Stimulated activated naive CD8-positive, alpha-beta T cell treated with anti-CD3 and anti-CD28 coated beads, Interleukin-15, amount 100 ng/mL, for 72 hours (primary cell): ENCODE data around the gene WBP1.
"Not testable (repeated sequence)": the region's sequence is repeated elsewhere in the genome, so short reads cannot be mapped to it uniquely, and the experiment has no call there.

ENCODE experiments used
- ATAC-seq: fragments of 150-1000 bp; cut with Tn5 transposase; 2 replicates; pipeline ENCODE4 v1.10.0; 2021; ENCODE audit warnings: mild to moderate bottlenecking, moderate library complexity
- DNase-seq, 2 donors: peaks; one replicate each; pipeline ENCODE4 v3.0.0; 2021 to 2022
- H3K27ac Mint-ChIP-seq, 2 donors: one replicate each; pipeline ENCODE4 v1.8.0; 2022; ENCODE audit warnings: mild to moderate bottlenecking in 2 of 2, mixed read lengths in 2 of 2, moderate library complexity in 2 of 2
- H3K27me3 Mint-ChIP-seq: one replicate; pipeline ENCODE4 v1.8.0; 2022; ENCODE audit warnings: mixed read lengths
- H3K4me1 Mint-ChIP-seq: one replicate; pipeline ENCODE4 v1.8.0; 2022; ENCODE audit warnings: mild to moderate bottlenecking, mixed read lengths
- H3K4me3 Mint-ChIP-seq, 2 donors: one replicate each; pipeline ENCODE4 v1.8.0; 2022; ENCODE audit warnings: mild to moderate bottlenecking in 2 of 2, mixed read lengths in 2 of 2, moderate library complexity in 1 of 2
- H3K9me3 Mint-ChIP-seq, 2 donors: one replicate each; pipeline ENCODE4 v1.8.0; 2022; ENCODE audit warnings: mixed read lengths in 2 of 2

The WBP1 gene

GRCh38 chr2:74458938-74459363, 713 bp downstream of the WBP1 start:
- H3K27ac Mint-ChIP-seq: peak overlapping the region; percentile 99
- no peaks in the 10 kb centered on the region for H3K9me3 Mint-ChIP-seq
- DNase-seq: no peak
- H3K4me1 Mint-ChIP-seq: peaks cover 72% of the 10 kb centered on the region
- no peak for ATAC-seq
- H3K27me3 Mint-ChIP-seq: no peaks in the 10 kb centered on the region
- H3K4me3 Mint-ChIP-seq: peak overlapping the region; percentile 89 to 99

DNA sequence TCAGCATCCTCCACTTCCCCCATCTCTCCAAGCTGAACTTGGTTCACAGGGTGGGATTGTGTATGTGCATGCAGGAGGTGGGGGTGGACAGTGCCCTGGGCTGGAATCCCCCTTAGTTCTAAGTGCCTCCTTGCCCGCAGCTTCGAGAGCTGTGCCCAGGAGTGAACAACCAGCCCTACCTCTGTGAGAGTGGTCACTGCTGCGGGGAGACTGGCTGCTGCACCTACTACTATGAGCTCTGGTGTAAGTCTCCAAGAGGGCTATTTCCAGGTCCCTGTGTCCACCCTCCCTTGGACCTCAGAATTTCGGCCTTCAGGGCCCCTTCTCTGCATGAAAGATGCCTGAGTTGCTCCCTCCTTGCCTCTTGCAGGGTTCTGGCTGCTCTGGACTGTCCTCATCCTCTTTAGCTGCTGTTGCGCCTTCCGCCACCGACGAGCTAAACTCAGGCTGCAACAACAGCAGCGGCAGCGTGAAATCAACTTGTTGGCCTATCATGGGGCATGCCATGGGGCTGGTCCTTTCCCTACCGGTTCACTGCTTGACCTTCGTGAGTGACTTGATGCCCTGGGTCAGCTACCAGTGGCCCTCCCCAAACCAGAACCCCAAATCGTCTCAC, 1.4 kb downstream of the WBP1 start:
- not testable (repeated sequence) for ATAC-seq, H3K9me3 Mint-ChIP-seq, DNase-seq, H3K27me3 Mint-ChIP-seq
- Mint-ChIP-seq H3K27ac (peak overlapping the region; percentile 36 to 88), H3K4me3 (peak overlapping the region; percentile 89 to 99), H3K4me1 (peaks cover 73% of the 10 kb centered on the region)

- peaks cover 67% of the 10 kb centered on the region for H3K4me1 Mint-ChIP-seq
- DNase-seq, H3K27me3 Mint-ChIP-seq, H3K9me3 Mint-ChIP-seq, ATAC-seq: not testable (repeated sequence)
- peak overlapping the region; percentile 89 to 99 for H3K4me3 Mint-ChIP-seq
- peak overlapping the region in 1 of 2 donors; percentile 51 for H3K27ac Mint-ChIP-seq
Observed at GRCh38 chr2:74460187-74460586, 1.9 kb downstream of the WBP1 start.

- Mint-ChIP-seq H3K4me1 (peaks cover 65% of the 10 kb centered on the region), H3K4me3 (no peak overlapping the region), H3K27ac (peak overlapping the region in 1 of 2 donors; percentile 55), H3K27me3 (no peaks in the 10 kb centered on the region), H3K9me3 (no peaks in the 10 kb centered on the region)
- no peak for ATAC-seq
- no peak for DNase-seq
Observed at GRCh38 chr2:74461187-74462053, 3.2 kb downstream of the WBP1 start.

DNA sequence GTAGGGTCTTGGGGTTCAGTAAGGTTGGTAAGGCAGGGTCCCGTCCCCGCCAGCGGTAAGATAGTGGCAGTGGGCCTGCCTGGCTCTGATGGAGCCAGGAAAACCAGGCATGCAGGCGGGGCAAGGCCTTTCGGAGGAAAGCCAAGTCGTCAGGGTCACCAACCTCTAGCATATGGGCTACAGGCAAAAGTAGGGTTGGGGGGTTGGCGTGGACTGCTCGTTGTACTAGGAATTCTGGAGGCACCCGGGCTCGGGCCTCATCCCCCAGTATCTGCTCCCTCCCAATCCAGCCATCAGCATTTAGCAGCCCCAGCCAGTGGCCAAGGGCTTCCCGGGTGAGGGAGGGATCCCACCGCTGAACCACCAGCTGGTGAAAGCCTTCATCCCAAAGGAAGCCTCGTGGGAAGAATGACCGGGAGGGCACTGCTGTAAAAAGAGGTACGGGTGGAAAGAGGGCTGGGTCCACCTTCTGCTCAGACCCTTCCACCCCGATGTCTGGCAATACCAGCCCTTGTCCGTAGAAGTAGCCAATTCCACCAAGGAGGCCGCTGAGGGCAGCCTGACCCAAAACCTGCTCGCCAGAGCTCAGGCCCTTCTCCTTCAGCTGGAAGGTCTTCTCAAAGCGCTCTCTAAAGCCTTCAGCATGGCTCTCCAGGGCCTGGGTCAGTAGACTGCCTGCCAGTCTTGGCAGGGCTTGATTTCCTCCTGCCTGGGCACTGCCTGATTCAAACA, 4.0 kb downstream of the WBP1 start:
- peaks cover 57% of the 10 kb centered on the region for H3K4me1 Mint-ChIP-seq
- no peak for ATAC-seq
- H3K4me3 Mint-ChIP-seq: no peak overlapping the region
- no peaks in the 10 kb centered on the region for H3K9me3 Mint-ChIP-seq
- DNase-seq: no peak
- peak overlapping the region in 1 of 2 donors; percentile 39 for H3K27ac Mint-ChIP-seq
- H3K27me3 Mint-ChIP-seq: no peaks in the 10 kb centered on the region

GRCh38 chr2:74462786-74463105, 4.5 kb downstream of the WBP1 start:
- Mint-ChIP-seq H3K27me3 (no peaks in the 10 kb centered on the region), H3K4me1 (peaks cover 55% of the 10 kb centered on the region), H3K9me3 (no peaks in the 10 kb centered on the region), H3K27ac (peak overlapping the region in 1 of 2 donors; percentile 39), H3K4me3 (no peak overlapping the region)
- DNase-seq (no peak), ATAC-seq (no peak)

GRCh38 chr2:74464406-74464805, 6.2 kb downstream of the WBP1 start:
- ATAC-seq: peak; percentile 14

DNA sequence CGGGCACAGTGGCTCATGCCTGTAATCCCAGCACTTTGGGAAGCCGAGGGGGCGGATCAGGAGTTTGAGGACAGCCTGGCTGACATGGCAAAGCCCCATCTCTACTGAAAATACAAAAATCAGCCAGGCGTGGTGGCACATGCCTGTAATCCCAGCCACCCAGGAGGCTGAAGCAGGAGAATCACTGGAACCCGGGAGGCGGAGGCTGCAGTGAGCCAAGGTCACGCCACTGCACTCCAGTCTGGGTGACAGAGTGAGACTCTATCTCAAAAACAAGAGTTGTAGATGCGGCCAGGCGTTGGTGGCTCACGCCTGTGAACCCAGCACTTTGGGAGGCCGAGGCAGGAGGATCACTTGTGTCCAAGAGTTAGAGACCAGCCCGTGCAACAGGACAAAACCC, 12.5 kb downstream of the WBP1 start:
- not testable (repeated sequence) for ATAC-seq, H3K27me3 Mint-ChIP-seq, DNase-seq, H3K9me3 Mint-ChIP-seq
- Mint-ChIP-seq H3K27ac (peak overlapping the region in 1 of 2 donors; percentile 28), H3K4me3 (peak overlapping the region; percentile 7 to 80), H3K4me1 (peaks cover 42% of the 10 kb centered on the region)

More at GRCh38 chr2:74464406-74464805, 6.2 kb downstream of the WBP1 start:
- Mint-ChIP-seq H3K27ac (peak overlapping the region; percentile 65 to 87), H3K27me3 (no peaks in the 10 kb centered on the region), H3K4me3 (peak overlapping the region; percentile 87 to 99), H3K4me1 (peaks cover 49% of the 10 kb centered on the region), H3K9me3 (no peaks in the 10 kb centered on the region)
- DNase-seq: no peak

GRCh38 chr2:74471332-74472065, 13.3 kb downstream of the WBP1 start:
- DNase-seq: no peak
- H3K27ac Mint-ChIP-seq: peak overlapping the region; percentile 94 to 98
- H3K4me1 Mint-ChIP-seq: peaks cover 37% of the 10 kb centered on the region
- no peaks in the 10 kb centered on the region for H3K9me3 Mint-ChIP-seq
- no peak for ATAC-seq
- no peaks in the 10 kb centered on the region for H3K27me3 Mint-ChIP-seq
- H3K4me3 Mint-ChIP-seq: peak overlapping the region; percentile 97 to 100

GRCh38 chr2:74472086-74472944, 14.1 kb downstream of the WBP1 start, which contains the start of gene MRPL53:
Gene MRPL53 (minus strand): TSS chr2:74472680. CDS start chr2:74472660, 20 bp downstream.
- H3K4me1 Mint-ChIP-seq: peaks cover 38% of the 10 kb centered on the region
- no peaks in the 10 kb centered on the region for H3K9me3 Mint-ChIP-seq
- H3K27ac Mint-ChIP-seq: peak within 1 kb of the TSS; percentile 94 to 98
- H3K4me3 Mint-ChIP-seq: peak within 1 kb of the TSS; percentile 97 to 100
- ATAC-seq (peak; percentile 95), DNase-seq (peak; percentile 92 to 96)
- H3K27me3 Mint-ChIP-seq: no peaks in the 10 kb centered on the region

DNA sequence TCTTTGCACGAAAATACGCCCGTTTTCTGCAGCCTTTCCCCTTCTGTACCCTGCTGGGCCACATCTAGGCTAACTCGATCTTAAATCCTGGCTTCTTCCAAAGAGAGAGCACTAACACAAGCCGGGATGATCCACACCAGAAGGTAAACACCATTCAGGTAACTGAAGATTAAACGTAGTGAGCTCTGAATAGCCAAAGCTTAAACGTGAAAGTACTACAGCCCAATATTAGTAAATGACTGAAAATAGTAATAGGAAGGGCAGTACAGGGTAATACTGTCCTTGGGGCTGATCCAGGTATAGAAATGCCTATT, 14.7 kb downstream of the WBP1 start:
- no peak for DNase-seq
- H3K4me3 Mint-ChIP-seq: peak overlapping the region; percentile 97 to 100
- H3K27me3 Mint-ChIP-seq: no peaks in the 10 kb centered on the region
- H3K27ac Mint-ChIP-seq: peak overlapping the region; percentile 94 to 98
- H3K9me3 Mint-ChIP-seq: no peaks in the 10 kb centered on the region
- ATAC-seq: no peak
- H3K4me1 Mint-ChIP-seq: peaks cover 43% of the 10 kb centered on the region

GRCh38 chr2:74474481-74474880, 16.2 kb downstream of the WBP1 start:
- H3K9me3 Mint-ChIP-seq: no peaks in the 10 kb centered on the region
- ATAC-seq: no peak
- DNase-seq: no peak
- no peaks in the 10 kb centered on the region for H3K27me3 Mint-ChIP-seq
- H3K4me3 Mint-ChIP-seq: no peak overlapping the region
- H3K27ac Mint-ChIP-seq: no peak overlapping the region
- peaks cover 48% of the 10 kb centered on the region for H3K4me1 Mint-ChIP-seq

DNA sequence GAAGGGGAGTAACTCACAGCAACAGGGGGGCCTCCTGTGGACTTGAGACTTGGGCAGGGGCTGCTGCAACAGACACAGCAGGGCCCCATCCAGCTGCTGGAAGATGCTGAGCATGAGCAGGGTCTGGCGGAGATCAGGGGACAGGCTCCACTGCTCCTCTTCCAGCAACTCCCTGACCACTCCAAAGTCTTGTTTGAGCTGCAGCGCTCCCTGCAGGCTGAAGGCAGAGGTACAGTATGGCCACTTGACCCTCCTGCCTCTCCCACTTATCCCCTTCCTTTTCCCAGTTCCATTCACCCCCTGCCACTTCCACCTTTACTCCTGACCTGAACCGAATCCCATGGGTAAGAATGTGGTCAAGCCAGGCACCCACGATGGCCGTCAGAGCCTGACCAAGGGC, 16.7 kb downstream of the WBP1 start:
- Mint-ChIP-seq H3K27me3 (no peaks in the 10 kb centered on the region), H3K27ac (no peak overlapping the region), H3K4me3 (no peak overlapping the region), H3K4me1 (peaks cover 46% of the 10 kb centered on the region), H3K9me3 (no peaks in the 10 kb centered on the region)
- ATAC-seq (no peak), DNase-seq (no peak)

- H3K27ac Mint-ChIP-seq: no peak overlapping the region
Observed at GRCh38 chr2:74481431-74481830, 23.2 kb downstream of the WBP1 start.

More at GRCh38 chr2:74481431-74481830, 23.2 kb downstream of the WBP1 start:
- Mint-ChIP-seq H3K9me3 (no peaks in the 10 kb centered on the region), H3K4me3 (peak overlapping the region; percentile 94 to 98), H3K4me1 (peaks cover 49% of the 10 kb centered on the region), H3K27me3 (no peaks in the 10 kb centered on the region)
- no peak for DNase-seq
- ATAC-seq: no peak
